ENCODE data around the gene DYRK4.

Gene DYRK4

GRCh38 chr12:4628406-4628805 is 66.4 kb downstream of the DYRK4 start:
- DNase-seq: no peak

GRCh38 chr12:4630262-4630661 is 68.3 kb downstream of the DYRK4 start:
- DNase-seq: no peak

DNA sequence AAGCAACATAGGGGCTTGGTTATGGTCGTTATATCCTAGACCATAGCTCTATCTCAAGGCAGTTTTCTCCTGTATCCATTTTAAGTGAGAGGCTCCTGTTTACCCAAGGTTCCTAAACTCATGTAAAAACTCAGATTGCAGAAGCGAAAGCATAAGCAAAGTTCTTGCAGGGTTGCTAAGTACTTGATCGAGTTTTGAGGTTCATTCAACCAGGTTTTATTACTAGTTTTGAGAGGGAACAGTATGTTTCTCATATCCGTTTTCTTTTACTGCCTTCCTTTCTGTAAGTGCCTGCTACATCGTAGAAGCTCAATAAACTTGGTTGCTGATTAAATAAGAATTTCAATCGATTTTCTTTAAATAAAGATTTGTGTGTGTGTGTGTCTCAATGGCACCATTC is 81.7 kb downstream of the DYRK4 start:
- no peak for DNase-seq

DNA sequence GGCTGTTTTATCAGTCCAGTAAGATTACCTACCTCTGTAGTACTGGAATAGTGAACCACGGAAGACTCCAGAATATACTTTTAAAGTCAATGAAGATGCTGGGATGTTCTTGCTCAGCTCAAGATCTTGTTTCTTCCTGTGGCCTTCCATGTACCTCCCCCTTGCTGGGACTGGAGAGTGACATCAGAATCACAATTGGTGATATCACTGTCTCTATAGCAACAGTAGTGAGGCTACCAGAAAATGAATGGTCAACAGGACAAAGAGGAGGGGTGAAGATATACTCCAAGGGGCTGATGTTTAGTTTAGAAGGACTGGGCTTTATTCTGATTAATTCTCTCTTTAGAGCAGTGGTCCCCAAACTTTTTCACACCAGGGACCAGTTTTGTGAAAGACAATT is 83.0 kb downstream of the DYRK4 start:
- no peak for DNase-seq

DNA sequence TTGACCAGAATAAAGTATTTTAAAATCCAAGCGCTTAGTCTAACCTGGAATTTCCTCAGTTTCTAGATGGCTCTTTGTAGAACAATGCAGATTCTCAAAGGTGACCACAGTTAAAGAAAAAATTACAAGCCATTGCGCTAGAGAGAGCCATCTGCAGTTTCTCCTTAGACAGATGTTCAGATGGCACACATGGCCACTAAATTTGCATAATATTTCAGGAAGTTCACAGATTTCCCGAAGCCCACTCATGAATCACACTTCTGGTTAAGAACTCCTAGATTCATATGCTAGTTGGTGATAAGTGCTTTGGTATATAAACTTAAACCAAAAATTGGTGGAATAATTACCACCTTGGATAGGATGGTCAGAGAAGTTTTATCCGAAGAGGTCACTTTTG is 86.1 kb downstream of the DYRK4 start:
- no peak for DNase-seq

DNA sequence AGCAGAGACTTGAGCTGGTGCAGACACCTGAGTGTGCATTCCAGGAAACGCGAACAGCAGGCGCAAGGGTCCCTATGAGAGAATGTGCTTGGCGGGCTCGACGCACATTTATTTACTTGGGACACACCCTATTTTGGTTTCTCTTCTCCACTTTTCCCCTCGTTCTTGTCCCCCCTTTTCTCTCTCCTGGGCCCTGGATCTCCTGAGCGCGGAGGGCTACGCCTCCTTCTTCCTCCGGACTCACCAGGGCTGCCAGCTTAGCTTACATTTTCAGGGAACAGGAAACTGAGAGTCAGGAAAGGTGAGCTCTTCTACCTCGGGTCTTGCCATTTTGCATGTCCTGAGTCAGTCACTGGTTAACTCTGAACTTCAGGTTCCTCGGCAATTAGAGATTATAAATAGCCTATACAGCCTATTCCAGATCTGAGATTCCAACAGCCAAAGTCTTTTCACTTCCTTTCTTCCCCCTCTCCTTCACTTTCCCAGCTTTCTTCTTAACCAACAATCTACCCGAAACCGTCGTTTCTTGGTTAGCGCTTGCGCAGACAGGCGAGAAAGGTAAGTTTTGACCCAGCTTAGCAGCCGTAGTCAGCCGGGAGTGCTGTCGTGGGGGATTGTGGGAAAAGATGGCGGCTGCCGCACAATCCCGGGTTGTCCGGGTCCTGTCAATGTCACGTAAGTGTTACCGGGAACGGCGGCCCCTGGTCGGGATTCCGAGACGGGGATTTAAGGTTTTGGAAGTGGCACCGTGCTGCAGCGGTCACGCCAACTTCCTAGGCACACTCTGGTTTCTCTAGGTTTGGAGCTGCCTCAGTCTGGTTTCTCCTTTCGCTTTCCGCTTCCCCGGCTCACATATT is 86.7 kb downstream of the DYRK4 start, which contains the start of the genes AKAP3 and NDUFA9:
TSS of gene AKAP3 (minus strand) at position 551 of the 857 bp plus-strand sequence. CDS start 10,855 bp downstream, outside the sequence.
TSS of gene NDUFA9 (plus strand) at position 614 of the 857 bp plus-strand sequence. CDS start at position 627, 13 bp downstream.
- DNase-seq: peak; percentile 89

GRCh38 chr12:4649358-4649661 is 87.3 kb downstream of the DYRK4 start:
- no peak for DNase-seq

DNA sequence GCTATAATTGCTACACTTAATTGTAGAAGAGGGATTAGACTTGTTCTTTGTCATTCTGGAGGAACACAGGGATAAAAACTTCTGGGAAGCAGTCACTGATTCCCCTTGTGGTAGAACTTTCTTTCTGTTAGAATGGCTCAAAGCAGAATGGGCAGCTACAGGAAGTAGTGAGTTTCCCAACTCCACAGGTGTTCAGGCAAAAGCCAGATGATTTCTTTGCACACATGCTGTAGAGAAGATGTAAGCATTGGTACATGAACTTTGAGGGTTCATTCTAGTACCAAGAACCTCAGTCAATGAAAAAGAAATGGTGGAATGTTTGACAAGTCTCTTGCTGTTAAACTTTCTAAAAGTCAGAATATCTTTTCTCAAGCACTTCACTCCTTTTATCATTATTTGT is 91.2 kb downstream of the DYRK4 start:
- DNase-seq: no peak

GRCh38 chr12:4653691-4654090 is 91.7 kb downstream of the DYRK4 start:
- no peak for DNase-seq

All from activated CD4-positive, alpha-beta T cell treated with anti-CD3 and anti-CD28 coated beads, Interleukin-2, Interleukin-6, amounts not matched to agents 100 ng/mL and 50 ng/mL, durations not matched to agents 16 hours and 8 hours (primary cell).